GM18861 (cell line): ENCODE measurements around the gene CTDP1.
"Not testable (repeated sequence)": the region's sequence is repeated elsewhere in the genome, so short reads cannot be mapped to it uniquely, and the experiment has no call there.

ENCODE experiments used
- ATAC-seq: cut with Tn5 transposase; IDR thresholded peaks from one replicate; pipeline ENCODE4 v1.9.1; 2021; ENCODE audit not compliant: unreplicated experiment

Gene CTDP1

GRCh38 chr18:79719478-79720358 lies 40.1 kb downstream of the CTDP1 start:
- ATAC-seq, result not testable (repeated sequence)

- ATAC-seq, result no peak
Observed at GRCh38 chr18:79720359-79720733, 40.7 kb downstream of the CTDP1 start.

GRCh38 chr18:79723036-79723435 lies 43.4 kb downstream of the CTDP1 start:
- no peak for ATAC-seq

GRCh38 chr18:79723628-79724027 lies 44.0 kb downstream of the CTDP1 start:
- ATAC-seq, result no peak

GRCh38 chr18:79724299-79725080 lies 44.9 kb downstream of the CTDP1 start:
- ATAC-seq, result no peak

GRCh38 chr18:79725486-79725885 lies 45.9 kb downstream of the CTDP1 start:
- ATAC-seq, result no peak

- ATAC-seq, result no peak
Observed at GRCh38 chr18:79726721-79727120, 47.1 kb downstream of the CTDP1 start.

DNA sequence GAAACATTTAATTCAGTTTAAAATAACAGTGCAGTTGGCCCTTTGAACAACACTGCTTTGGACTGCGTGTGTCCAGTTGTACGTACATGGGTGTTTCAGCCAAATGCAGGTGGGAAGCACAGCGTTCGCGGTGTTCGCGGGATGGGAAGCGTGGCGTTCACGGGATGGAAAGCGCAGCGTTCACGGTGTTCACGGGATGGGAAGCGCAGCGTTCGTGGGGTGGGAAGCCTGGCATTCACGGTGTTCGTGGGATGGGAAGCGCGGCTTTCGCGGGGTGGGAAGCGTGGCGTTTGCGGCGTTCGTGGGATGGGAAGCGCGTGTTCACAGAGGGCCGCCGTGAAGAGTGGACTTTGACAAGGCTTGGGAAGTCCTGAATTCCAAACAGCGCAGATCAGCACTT lies 47.6 kb downstream of the CTDP1 start:
- ATAC-seq, result no peak

DNA sequence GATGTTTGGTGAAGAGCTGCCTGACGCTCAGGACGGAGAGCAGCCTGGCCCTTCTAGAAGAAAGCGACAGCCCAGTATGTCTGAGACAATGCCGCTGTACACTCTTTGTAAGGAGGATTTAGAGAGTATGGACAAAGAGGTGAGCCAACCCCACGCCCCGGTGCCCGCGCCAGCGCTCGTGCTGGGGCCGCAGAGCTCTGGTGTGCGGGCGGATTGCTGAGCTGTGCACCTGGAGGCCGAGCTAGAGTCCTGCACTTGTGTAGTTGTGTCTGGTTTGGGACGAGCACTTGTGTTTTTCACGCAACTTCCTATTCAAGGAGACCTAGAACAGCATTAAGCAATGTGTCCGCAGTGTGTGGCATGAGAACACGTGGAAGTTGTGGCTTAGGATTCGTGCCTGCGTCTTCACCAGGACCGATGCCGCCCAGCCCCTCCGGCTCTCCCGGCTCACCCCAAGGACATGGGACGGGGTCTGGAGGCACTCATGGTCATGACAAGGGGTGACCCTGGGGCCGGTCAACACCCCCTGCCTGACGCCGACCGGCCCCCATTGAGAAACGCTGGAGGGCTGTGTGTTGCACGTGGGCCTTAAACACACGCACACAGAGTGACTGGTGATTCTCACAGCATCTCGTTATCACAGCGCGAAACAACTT lies 49.5 kb downstream of the CTDP1 start:
- ATAC-seq, result no peak

DNA sequence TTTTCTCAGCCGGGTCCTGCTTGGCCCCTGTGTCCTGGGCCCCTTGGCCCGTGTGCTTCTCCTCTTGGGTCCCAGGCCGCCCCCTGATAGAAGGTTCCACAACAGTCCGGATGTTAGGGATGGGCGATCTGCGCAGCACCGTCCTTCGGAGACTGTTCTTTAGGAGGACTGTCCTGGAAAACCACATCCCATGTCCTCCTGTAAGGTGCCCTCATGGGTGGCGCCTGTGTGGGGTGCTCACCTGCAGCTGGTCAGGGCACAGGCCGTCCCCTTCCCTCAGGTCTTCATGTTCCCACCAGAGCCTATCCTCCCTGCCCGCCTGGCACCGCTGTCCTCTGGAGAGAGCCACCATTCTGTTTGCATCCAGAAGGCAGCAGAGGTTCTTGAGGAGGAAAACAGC lies 50.0 kb downstream of the CTDP1 start:
- ATAC-seq, result no peak

- ATAC-seq, result no peak
Observed at GRCh38 chr18:79730804-79731203, 51.2 kb downstream of the CTDP1 start.

DNA sequence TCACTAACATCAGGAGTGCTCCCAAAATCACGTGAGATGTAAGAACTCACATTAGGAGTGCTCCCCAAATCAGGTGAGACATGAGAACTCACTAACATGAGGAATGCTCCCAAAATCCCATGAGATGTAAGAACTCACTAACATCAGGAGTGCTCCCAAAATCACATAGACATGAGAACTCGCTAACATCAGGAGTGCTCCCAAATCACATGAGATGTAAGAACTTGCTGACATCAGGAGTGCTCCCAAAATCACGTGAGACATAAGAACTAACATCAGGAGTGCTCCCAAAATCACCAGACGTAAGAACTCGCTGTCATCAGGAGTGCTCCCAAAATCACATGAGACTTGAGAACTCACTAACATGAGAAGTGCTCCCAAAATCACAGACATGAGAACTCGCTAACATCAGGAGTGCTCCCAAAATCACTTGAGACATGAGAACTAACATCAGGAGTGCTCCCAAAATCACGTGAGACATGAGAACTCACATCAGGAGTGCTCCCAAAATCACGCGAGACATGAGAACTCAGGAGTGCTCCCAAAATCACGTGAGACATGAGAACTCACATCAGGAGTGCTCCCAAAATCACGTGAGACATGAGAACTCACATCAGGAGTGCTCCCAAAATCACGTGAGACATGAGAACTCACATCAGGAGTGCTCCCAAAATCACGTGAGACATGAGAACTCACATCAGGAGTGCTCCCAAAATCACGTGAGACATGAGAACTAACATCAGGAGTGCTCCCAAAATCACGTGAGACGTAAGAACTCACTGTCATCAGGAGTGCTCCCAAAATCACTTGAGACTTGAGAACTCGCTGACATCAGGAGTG lies 52.5 kb downstream of the CTDP1 start:
- not testable (repeated sequence) for ATAC-seq

GRCh38 chr18:79732721-79733025 lies 53.1 kb downstream of the CTDP1 start:
- ATAC-seq, result no peak

DNA sequence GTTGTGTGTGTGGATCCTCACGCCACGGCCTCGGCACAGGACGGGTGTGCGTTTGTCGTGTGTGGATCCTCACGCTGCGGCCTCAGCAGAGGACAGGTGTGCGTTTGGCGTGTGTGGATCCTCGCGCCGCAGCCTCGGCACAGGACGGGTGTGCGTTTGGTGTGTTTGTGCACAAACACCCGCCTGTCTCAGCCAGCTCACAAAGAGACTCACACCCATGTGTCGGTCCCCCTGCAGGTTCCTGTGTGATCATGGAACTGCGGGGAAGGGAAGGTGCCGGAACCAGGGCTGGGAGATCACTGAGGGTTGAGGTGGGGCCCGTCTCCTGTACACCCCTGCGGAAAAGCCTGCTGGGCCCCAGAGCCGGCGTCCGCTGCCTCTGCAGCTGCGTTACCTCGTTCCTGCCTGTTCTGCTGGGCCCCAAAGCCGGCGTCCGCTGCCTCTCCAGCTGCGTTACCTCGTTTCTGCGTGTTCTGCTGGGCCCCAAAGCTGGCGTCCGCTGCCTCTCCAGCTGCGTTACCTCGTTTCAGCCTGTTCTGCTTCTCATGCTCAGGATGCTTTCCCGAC lies 53.6 kb downstream of the CTDP1 start:
- ATAC-seq, result no peak

- ATAC-seq, result no peak
Observed at GRCh38 chr18:79733986-79734770, 54.6 kb downstream of the CTDP1 start.

GRCh38 chr18:79735071-79735980 lies 55.7 kb downstream of the CTDP1 start:
- no peak for ATAC-seq

- ATAC-seq, result no peak
Observed at GRCh38 chr18:79736230-79736629, 56.6 kb downstream of the CTDP1 start.

DNA sequence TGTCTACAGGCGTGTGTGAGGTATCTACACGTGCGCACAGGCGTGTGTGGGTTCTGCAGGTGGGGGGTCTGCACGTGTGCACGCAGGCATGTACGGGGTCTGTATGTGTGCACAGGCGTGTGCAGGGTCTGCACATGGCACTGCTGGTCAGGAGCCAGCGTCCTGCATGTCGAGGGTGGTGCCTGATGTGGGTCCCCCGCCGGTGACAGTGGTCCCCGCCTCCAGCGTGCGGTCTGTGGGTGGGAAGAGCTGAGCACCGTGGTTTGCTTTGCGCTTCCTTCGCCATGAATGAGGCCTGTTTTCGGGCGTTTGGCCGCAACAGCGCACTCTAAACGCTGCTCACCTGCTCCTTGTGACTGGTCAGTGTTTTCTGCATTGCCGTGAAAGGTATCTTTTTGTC lies 57.2 kb downstream of the CTDP1 start:
- no peak for ATAC-seq

- ATAC-seq, result no peak
Observed at GRCh38 chr18:79737426-79737825, 57.8 kb downstream of the CTDP1 start.
